NOMO-1 treated with DMSO at 0.1 percent for 48 hours (cell line): Measurements from ENCODE around the gene DNM3.

Experiments
- DNase-seq: peaks from one replicate; lab custom pipeline; 2025; ENCODE audit not compliant: unreplicated experiment; lab: John Stamatoyannopoulos, UW

Gene DNM3

DNA sequence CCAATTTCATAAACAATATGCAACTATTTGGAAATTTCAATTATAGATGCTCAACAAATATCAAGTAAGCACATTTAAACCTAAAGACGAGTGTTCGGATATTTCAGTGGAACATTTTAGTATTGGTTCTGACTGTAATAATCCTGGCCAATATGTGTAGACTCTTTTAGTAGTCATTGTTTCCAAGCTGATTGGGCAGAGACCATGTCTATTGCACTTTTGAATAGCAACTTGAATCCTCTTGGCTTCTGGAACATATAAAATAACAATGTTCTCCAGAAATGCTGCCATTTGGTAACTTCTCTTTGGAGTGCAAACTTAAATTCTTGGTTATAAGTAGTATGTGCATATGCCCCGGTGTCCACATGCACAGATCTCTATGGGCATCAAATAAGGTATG is 373.7 kb downstream of the DNM3 start:
- no peak for DNase-seq

DNA sequence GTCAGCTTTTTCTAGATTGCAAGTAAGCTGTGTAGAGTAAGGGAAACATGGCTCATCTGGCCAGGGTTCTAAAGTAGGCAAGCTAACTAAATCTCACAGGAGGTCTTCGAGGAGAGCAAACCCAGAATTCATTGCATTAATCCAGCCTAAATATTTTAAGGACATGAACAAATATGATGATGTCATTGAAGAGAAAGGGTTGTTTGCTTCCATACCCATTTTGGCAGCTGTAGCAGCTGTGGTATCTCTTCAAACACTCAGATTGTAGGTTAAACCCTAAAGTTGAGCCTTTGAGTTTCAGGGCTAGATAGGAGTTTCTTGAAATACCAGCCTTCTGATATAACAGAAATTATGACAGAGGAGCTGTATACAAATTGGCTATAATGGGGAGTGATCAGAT is 378.7 kb downstream of the DNM3 start:
- DNase-seq: no peak

DNA sequence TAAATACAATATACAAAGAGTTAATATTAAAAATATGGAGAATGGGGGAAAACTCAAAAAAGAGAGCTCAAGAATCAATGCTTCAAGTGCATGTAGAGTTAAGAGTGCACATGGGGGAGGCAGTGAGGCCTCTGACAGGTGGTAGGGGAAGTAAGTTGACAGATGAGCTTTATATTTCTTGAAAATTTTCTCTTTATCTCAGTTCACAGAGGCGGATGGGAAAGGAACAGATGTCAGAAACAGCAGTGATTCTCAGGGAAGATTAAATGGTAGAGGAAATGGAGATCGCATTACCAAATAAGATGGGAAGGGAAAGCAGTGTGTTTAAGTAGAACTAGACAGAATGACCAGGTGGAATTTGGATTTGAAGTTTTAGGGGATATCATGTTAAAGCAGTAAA is 379.1 kb downstream of the DNM3 start:
- no peak for DNase-seq

DNA sequence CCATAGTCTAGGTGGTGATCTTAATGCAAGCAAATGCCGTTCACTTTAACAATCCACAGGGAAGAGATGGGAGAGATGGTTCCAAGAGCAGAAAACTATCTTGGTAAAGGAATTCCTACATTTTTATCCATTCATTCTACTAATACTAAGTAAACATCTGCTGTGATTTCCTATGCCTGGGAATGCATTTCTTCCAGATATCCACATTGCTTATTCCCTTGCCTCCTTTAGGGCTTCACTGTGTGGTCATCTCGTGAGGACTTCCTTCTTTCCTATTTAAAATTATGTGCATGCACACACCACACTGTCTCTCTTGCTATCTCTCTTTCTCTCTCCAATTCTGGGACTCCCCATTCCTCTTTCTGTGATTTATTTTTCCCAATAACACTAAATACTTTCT is 380.1 kb downstream of the DNM3 start:
- DNase-seq: no peak

DNA sequence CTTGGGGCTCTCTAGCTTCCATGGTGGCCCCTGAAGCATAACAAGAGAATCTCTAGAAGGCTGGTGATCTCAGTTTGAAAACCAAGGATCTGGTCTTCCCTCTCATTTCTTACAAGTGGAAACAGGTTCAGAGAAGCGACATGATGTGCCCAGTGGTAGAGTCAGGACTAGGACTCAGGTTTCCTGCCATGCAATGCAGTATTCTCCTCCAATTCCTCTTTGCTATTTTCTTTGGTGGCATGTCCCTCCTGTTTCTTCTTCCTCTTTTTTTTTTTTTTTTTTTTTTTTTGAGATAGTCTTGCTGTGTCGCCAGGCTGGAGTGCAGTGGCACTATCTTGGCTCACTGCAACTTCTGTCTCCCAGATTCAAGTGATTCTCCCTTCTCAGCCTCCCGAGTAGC is 383.6 kb downstream of the DNM3 start:
- peak; percentile 10 for DNase-seq

DNA sequence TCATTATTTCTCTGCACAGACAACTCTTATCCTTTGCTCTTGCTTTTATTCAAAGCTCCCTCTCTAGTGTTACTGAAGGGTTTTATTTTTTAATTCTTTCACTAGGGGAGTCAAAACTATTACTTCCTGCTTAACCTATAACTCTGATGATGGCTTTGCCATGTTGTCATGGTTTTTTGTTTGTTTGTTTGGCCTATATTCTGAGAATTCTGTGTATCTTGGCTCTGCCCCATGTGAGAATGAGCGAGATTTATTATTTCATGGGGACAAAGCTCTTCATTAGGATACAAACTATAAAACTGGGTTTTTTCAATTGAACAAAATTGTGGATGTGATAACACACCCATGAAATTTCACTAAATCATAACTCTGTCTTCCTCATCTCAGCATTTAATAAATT is 388.6 kb downstream of the DNM3 start:
- DNase-seq: no peak

DNA sequence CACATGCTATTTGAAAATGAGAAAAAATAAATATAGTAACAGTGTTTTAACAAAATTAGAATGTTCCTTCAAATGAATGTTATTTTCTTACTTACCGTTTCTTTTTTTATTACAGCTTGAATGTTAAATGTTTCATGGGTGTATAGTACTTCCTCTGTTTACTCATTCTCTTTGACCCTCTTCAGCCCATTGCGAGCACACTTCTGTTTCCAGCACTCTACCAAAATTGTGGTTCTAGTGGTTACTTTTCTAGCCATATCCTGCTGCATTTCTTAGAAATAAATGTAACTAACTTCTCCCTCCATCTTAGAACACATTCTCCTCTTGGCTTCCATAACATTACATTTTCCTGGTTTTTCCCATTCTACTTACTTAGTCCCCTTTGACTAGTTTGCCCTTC is 389.2 kb downstream of the DNM3 start:
- DNase-seq: no peak

DNA sequence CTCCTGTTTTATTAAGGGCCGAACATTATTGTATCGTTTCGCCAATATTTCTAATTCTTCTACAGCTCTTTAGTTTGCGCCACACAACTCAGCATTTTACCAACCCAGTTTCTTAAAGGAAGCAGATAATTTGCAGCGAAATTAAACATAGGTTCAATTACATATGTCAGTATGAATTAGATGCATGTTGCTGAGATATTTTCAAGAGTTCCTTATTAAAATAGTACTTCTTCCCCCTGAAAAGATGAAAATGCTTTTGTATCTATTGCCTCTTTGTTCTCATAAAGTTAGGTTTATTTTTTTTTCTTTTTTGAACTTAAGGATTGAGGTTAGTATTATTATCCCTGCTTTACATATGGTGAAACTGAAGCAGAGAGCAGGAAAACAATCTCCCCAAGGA is 395.7 kb downstream of the DNM3 start:
- DNase-seq: no peak

DNA sequence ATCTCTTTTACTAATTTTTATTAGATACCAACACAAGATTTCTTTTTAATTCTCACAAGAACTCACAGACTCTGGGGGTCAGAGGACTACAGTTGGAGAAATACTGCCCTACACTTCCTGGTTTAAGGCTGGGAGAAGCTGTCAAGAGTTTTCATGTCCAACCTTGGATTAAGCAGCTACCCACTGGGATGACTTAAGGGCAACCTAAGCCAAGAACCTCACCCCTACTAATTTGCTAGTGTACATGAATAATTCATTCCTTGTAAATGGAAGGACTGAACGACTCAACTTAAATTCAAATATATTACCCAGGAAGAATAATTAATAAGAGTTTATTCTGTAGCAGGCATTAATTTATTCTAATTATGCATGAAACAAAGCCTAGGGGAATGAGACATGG is 396.9 kb downstream of the DNM3 start:
- no peak for DNase-seq

DNA sequence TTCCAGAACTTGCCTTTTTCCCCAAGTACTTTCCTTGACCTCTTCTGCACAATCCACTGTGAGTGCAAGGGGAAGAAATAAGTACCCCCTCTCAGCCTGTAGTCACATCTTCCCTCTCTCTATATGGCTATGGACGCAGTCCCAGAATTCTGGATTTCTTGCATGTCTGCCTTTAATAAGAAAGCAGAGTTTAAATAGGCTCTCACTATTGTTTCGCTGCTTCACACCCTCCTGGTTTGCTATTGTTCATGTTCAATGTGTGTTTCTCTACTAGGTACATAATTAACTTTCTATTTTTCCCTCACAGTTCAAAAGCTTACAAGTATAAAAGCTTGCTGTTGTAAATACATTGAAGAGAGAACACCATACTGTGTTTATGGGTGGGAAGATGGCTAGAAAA is 397.7 kb downstream of the DNM3 start:
- no peak for DNase-seq

DNA sequence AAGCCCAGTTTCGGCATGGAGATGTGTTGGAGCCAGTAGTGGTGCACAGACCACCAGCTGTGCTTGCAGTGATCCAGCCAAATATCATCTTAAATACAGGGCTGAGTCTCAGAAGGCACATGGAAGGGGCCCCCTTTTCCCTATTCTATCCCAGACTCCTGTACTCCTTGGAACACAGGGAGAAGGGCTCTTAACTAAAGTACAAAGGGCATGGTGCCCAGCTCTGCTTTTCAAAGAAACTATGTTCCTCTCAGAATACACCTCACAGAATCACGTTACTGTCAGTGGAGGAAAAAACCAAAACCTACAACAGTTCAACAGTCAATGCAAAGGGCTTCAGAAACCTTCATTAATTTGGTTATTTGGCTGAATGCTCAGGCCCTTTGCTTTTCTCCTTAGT is 398.6 kb downstream of the DNM3 start:
- DNase-seq: no peak

DNA sequence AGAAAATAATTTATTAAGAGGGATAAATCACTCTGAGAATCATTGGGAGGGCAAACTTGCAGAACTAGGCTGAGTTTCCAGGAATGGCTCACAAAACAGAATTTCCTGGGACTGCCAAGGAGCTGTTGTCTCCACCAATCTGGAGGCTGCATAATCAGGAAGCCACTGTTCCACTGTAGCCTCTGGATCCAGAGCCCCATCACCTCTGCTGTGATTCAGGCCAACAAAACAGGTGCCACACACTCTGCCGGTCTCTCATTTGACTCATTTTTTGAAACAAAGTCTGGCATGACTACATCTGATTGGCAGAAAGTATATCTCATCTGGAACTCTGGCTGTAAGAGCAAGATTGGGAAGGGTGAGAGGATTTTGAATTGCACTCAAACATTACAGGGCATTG is 400.2 kb downstream of the DNM3 start:
- DNase-seq: no peak

DNA sequence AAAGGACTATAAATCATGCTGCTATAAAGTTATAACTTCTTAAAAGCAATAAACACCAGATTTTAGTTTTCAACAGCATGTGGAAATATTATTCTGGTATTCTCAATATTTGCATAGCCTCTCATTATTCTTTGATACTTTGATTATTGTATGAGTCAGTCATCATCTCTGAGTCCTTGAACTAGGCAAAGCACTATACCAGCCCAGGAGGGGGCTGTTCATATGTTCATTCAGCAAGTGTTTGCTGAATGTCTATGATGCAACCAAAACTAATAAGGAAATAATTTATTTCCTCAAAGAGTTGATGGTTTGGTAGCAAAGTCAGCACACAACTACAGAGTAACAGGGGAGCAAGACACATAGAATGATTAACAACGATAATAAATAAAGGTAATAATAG is 403.6 kb downstream of the DNM3 start:
- DNase-seq: no peak

DNA sequence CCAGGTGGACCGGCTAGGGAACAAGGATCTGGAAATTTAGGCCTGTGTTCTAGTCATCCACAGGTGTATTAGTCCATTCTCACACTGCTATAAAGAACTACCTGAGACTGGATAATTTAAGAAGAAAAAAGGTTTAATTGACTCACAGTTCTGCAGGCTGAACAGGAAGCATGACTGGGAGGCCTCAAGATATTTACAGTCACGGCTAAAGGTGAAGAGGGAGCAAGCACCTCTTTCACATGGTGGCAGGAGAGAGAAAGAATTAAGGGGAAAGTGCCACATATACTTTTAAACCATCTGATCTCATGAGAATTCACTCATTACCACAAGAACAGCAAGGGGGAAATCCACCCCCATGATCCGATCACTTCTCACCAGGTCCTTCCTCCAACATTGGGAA is 404.5 kb downstream of the DNM3 start:
- DNase-seq: no peak

DNA sequence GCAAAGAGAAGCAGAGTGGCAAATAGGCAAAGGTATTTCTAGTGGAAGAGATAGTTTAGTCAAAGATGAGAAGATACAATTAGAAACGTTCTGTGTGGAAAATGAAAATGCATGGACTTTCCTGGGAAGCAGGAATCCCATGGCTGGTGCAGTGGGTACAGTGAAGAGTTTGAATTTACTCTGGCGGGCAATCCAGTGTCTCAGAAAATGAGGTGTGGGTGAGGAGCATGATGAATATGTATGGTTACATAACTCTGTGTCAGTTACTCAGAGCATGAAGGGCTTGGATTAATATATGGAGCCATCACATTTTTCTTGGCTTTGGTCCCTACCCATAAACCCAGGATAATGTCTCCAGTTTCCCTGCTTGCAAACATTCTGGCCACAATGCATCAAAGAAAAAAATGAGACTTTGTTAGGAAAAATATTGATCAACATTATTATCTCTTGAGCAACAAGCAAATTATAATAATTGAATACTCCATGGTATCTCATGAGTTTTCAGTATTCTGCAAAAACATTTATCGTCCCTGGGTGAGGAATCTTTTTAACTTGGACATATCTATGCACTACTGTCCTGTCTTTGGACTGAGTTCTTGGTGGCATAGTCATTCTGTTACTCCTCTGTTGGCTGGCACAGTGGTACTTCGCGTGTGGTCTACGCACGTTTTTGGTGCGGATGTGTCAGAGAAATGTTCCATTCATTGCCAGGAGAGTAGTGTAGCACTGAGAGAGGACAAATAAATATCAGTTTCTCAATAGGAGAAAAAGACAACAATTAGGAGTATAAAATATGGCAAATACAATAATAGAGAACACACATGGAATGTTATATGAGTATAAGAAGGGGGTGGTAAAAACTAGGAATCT is 405.5 kb downstream of the DNM3 start:
- DNase-seq: no peak

DNA sequence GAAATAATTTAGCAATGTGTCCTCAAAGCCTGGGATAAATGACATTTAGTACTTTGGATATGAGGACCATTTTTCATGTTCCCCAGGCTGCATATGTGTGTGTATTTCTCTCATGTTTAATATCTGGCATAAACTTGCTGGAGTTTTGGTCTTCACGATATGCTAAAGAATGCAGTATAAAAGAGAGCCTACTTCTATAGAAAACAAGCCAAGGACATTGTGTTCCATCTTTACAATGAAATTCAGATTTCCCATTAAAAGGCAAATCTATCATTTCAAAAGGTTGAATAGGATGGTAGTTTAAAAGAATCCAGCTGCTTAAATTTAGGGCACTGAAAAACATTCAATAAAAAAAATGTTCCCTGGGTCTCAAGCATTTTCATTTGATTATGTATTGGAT is 410.2 kb downstream of the DNM3 start:
- DNase-seq: no peak

DNA sequence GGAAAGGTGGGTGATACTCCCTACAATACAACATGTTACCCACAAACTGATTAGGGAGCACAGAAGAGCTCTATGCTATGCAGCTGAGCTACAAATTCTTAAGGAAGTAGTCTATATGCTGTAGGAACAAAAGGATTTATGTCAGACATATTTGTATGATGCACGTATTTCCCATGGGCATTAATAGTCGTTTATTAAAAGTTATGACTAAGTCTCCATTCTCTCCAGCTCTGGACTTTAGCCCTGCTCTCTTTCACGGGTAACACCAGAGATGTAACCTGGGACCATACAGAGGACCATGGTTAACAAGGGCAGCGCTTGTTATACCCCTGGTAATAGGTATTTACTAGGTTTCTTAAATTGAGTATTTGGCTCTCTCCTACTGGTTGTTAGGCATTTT is 411.0 kb downstream of the DNM3 start:
- no peak for DNase-seq

DNA sequence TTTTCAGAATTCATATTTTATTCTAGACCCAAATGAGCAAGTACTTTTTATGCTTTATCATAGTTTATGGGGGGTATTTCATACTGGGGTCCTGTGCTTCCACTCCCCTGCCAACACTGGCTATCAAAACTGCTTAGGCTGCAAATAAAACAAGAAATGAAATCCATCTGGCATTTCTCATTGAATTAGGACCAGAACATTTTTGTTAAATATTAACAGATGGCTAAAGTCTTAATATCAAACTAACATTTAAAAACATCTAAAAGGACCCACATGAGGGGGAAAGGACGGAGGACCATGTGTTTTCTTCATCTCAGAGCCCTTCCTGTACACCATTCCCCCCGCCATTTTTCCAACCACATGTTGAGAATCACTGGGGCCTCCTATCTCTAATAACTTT is 411.7 kb downstream of the DNM3 start:
- DNase-seq: no peak

DNA sequence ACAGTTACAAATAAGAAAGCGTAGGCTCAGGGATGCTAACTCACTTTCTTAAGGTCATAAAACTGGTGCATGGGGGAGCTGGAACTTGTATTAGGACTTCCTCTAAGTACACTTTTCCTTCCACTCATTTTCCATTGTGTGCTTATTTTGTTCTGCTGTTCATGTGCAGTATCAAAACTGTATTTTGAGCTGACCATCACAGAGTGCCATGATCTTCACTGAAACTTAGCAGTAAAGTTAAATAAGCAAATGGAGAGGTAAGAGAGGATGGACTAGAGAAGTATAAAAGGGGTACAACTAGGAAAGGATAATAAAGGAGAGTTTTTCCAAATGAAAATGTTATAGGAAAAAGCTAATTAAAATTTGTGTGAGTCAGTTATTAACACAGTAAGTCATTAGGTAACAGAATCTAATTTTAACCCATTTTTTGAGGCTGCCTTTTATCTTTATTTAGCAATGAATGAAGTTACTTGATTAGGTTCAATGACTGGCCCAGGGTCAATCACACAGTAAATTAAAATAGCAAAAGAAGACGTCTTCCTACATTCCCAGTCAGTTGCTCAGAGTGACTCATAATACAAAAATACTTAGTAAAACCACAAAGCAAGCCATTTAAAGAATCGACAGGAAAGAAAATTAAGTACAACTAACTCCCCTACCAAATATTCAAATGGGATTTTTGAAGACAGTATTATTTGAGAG is 413.4 kb downstream of the DNM3 start:
- peak; percentile 49 for DNase-seq

DNA sequence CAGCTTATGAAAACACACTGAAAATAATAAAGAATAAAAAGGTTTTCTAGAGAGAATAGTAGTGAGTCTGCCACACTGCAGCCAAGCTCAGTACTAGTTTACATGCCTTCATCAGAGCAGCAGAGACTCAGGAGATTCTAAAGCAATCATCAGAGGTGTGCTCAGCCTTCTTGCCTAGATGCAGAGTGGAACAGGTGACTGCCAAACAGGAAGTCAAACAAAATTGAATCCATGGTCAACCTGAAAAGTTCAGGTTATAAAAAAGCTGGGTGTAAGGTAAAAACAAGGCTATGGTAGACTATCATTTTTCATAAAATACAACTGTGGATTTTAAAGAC is 413.9 kb downstream of the DNM3 start:
- no peak for DNase-seq

DNA sequence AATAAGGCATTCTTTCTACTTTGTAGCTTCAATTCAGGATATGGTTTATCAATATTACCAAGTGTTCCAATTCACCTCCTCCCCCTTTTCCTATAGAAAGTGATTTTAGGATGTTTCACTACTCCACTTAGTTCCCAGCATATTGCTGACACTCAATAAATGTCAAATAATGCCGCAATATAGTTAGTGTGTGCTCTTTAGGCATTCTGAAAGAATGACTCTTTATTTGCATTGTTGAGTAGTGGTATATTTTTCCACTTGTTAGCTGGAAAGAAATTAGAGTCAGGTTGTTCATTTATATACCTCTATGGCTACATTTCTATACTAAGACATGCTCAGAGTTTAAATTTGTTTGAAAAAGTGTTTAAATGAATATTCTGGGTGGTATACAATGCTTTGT is 424.6 kb downstream of the DNM3 start:
- DNase-seq: no peak

DNA sequence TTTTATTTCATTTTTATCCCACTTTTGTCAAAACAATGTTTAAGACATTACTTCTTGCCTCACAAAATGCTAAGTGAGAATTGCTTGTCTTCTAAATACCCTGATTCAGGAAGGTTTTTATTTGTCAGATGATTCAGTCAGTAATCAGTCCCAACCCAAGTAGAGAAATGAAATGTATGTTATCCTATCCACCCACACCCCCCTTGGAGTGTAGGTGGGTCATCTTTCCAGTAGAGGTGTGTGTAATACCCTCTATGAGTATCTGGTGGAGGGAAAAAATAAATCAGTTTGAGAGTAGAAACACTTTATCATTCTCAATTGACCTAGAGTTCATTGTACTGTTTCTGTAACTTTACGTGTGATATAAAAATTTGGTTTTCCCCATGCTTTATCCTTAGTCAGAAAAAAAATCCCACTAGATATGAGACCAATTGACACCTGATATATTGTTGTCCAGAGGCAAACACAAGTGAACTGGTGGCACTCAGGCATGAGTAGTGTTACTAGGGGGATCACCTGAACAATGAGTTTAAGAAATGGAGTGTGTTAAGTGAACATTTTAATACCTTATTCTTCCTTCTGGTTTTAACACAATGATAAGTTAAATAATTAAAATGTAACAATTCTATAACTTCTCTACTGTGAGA is 425.4 kb downstream of the DNM3 start:
- no peak for DNase-seq
